ENCODE results near the gene C1orf94. TPM values are rescaled to one million over a fixed set of nuclear protein-coding genes. Genes with fewer than 3 reads are reported as not detected.
"Not testable (repeated sequence)": the region's sequence is repeated elsewhere in the genome, so short reads cannot be mapped to it uniquely, and the experiment has no call there.

C1orf94 gene
- polyA plus RNA-seq, 12 donors = 0.08 to 0.84 (median 0.23) TPM; not detected in 8

DNA sequence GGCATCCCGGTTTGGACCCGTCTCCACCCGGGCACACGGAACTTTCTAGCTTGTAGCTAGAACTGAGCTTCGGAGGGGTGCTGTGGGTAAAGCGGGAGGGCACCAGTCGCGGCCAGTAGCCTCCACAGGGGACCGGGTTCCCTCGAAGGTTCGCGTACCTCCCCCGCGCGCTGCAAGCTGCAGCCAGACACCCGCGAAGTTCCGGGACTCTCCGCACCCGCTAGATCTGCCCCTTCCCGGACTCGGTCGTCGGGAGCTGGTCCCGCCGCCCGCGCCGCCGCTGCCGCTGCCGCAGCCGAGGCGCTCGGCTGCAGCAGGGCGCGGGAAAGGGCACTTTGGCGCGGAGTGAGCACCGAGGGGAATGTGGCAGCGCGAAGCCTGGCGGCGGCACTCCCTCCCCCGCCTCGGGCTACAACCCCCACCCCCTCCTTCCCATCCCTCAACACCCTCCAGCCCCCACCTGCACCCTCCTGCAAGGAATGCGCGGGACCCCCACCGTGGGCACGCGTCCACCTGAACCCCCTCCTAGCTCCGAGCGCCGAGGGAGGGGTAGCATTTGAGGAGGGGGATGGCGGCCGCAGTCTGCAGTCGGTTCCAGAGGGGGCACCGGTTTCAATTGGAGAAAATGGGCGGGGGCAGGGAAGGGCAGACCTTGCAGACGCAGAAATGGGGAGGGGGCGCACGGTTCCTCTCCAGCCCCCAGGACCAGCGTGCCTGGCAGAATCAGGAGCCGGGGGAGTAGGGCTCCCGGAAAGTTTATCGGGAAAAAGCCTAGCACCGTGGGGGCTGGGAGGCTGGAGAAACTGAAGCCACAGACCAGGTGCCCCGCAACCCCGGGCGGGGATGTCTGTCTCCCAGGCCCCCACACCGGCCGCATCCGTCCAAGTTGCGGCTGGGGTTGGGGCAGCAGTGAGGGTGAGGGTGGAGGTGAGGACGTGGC is 12.6 kb upstream of the C1orf94 start:
- DNase-seq = no peak

DNA sequence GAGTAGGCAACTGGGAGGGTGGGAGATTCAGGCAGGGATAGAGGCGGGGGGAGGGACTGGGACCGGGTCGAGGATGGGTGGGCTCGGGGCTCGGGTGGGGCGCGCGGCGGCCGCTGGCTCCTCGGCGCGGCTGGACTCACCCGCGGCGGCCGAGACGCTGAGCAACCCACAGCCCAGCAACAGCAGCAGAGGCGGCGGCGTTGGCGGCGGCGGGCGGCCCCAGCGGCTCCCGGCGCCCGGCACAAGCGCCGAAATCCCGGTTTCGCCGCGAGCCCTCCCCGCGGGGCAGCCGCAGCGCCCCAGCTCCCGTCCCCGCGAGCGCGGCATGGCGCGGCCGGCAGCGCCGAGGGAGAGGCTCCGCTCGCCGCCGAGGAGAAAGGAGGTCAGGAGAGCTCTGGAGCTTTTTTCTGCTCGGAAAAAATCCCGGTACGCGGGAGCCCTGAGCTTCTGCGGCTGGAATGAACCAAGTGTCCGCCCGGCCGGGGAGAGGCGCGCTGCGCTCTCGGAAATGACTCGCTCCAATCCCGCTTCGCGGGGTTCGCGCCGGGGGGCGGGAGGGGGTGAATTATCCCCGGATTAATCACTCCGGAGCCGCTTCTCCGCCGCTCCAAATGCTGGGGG is 11.8 kb upstream of the C1orf94 start, which contains the start of gene CSMD2:
CSMD2 (minus strand) TSS at position 460 of the 621 bp plus-strand sequence; CDS start at position 327, 133 bp downstream.
- DNase-seq = no peak

DNA sequence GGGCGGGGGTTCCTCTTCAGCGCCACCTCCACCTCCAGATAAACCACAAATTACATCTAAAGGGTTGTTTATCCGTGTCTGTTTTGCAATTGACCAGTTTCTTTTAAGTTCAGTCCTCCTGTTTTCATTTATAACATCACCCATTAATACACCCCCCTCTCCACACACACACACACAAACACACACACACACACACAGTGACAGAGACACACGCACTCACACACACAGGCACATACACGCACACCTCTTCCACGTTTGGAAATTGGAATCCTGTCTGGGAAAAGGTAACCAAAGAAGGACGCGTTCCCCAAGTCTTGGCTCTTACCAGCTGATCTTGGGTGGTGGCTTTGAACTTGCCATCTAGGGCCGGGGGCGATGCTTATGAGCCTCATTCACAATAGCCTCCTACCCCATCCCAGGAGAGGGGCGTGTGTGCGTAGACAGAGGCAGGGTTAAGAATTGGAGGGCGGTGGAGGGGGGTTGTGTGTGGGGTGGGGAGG is 11.2 kb upstream of the C1orf94 start:
- no peak for DNase-seq

DNA sequence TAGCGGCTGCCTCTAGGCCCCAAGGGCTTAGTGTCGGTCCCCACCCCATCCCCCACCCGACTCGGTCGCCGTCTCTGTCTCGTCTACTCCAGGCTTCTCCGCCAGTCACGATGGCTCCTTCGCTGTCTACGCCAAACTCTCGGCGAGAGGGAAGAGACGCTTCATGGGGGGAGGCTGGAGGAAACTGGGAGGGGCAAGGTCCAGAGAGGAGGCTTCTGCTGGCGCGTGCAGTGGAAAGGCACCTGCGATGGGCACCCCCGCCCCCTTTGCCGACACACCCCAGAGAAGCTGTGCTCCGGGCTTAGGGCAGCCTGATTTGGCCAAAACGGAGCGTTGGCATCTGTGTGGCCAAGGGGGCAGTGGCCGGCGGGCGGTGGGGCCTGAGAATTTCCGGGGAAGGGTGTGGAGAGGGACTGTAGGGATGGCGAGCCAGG is 10.5 kb upstream of the C1orf94 start:
- no peak for DNase-seq

DNA sequence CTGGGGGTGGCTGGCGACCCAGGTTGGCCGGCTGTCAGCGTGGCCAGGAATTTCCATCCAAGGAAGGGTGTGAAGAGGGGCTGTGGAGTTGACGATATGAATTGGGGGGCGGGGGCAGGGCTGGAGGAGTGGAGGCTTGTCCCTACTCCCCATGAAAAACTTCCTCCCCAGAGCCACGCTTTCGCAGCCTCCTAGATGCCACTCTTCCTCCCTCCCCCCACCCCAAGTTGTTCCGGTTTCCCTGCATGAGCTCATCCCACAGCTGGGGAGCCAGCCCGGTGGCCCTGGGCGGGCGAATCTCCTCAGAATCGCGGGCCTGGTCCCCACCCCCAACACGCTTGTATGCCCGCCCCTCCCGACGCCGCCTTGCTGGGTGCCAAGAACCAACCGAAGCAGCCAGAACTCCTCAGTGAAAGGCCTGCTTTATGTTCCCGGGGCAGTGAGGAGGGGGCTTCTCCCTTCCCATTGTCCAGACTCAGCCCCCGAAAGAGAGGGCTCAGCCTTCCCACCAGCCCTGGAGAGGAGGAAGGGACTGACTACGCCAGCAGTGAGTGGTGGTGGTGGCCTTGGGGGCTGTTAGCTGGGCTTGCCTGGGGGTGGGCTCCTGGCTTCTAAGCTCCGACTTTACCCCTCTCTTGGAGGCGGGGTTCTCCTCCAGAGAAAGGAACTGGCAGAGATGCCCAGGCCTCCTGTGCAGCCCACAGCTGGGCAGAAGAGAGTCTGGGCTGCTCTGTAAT is 9.9 kb upstream of the C1orf94 start:
- no peak for DNase-seq

DNA sequence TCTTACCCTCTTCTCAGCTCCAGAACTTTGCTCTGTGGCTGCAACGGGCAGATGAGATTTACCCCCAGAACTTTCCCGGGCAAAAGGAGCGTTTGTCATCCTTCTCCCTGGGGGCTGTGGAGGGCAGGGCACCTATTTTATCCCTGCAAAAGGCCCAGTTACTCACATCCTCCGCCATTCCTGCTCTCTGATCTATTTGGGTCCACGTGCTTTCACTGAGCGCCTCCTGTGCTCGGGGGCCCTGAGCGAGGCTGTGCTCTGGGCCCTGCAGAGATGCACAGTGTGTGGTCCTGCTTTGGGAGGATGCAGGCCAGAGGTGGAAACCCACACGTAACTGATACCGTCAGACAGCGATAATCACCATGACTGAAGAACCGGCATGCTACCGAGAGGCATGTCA is 9.3 kb upstream of the C1orf94 start:
- DNase-seq = no peak

DNA sequence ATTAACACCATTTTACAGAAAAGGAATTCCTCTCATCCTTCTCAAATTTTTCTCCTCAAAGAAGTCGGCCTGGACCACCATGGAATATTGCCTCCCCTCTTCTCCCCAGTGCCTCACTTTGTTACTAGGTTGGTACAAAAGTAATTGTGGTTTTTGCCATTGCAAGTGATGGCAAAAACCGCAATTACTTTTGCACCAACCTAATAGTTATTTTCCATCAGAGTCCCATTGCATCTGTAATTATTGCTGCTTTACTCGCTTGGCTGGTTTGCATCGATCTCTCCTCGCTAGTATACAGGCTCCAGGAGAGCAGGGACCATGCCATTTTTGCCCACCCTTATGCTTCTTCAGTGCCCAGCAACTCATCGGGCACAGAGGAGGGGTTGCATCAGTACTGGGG is 963 bp upstream of the C1orf94 start:
- no peak for DNase-seq

DNA sequence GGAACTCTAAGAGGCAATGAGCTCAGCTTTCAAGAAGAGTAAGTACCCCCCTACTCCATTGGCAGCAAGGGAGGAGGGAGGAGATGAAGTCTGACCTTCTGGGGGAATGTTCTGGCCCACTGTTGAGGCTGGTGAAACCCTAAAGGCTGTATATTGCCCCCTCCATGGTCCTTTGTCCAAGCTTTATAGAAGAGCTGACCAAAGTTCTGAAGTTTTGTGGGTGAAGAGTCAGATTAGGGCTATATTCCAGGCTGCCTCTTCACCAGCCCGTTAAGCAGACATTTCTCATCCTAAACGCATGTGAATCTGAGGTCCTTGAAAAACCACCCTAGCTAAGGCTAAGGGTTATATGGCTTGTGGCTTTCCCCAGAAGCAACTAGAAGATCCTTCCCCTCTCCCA is 1.4 kb downstream of the C1orf94 start:
- no peak for DNase-seq

DNA sequence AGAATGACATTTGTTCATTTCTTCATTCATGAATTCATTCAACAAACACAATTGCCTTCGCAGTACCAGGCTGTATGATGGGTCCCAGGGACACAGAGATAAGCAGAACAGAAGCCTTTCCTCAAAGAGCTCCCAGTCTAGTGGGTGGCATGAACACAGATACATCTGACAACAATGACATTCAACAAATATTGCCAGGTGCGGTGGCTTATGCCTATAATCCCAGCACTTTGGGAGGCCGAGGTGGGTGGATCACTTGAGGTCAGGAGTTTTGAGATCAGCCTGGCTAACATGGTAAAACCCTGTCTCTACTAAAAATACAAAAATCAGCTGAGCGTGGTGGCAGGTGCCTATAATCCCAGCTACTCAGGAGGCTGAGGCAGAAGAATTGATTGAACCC is 6.7 kb downstream of the C1orf94 start:
- not testable (repeated sequence) for DNase-seq

DNA sequence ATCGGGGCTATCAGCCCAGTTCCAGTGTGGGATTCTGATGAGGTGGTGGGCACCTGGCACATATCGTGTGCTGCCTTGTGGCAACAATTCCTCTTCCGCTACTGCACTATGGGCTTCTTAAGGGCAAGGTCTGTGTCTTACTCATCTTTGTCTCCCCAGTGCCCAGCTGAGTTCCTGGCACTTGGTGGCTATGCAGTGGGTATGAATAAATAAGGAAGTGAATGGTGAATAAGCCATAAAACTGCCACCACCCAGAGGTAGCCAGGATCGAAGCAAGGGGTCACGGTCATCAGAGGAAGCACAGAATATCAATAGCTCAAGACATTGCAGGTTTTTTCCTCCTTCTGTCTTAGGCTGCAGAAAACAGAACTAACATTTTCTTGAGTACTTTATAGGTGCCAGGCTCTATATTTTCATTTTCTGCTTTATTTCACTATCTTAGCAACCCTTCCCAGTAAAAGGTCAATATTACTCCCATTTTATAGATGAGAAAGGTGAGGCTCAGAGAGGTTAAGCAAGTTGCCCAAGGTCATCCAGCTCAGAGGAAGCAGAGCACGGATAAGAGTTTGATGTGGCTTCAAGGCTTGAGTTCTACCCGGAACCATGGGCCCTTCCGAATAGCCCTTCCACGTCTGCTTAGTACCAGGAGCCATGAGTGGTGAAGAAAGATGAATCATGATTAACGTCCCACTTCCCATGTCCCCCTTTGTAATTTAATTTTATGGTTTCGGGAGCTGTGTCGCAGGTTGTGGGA is 10.2 kb downstream of the C1orf94 start:
- DNase-seq = no peak

DNA sequence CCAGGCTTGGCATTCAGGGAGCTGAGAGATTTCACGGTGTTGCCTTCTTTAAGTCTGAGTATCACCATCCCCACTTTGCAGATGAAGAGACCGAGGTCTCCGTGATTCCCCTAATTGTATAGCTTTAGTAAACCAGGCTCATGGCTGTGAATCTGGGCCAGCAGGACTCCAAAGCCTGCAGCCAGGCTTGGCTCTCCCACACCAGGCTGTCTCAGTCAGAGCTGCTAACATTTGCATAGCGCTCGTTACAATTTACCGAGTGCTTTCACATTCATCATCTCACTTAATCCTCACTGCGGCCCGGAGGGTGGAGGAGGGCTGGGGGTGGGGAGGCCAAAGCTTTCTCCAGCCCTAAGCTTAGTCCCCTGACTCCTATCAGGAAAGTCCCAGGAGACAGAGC is 11.7 kb downstream of the C1orf94 start:
- DNase-seq = no peak

DNA sequence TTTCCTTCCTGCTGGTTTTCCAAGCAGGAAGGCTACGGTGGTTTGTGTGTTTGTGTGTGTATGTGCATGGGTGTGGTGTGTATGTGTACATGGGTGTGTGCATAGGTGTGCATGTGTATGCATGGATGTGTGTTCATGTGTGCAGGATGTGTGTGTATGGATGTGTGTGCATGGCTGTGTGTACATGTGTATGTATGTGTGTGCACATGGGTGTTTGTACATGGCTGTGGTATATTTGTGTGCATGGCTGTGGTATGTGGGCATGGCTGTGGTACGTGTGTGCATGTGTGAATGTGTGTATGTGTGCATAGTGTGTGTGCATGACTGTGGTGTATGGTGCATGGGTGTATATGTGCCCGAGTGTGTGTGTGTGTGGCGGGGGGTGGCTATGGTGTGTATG is 12.3 kb downstream of the C1orf94 start:
- no peak for DNase-seq

DNA sequence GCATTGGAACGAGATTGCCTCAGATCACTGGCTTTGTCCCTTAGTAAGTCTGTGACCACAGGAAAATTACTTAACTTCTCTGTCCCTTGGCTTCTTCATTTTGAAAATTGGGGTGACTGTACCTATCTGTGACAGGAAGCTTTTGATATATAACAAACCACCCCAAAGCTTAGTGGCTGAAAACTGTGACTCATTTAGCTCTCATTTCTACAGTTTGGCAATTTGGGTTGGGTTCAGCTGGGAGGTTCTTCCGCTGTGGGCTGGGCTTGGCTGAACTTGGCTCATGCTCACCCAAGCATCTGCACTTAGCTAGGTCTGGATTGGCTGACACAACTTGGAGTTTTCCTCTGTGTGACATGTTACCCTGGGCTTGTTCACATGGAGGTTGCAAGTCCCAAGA is 14.0 kb downstream of the C1orf94 start:
- DNase-seq = no peak

DNA sequence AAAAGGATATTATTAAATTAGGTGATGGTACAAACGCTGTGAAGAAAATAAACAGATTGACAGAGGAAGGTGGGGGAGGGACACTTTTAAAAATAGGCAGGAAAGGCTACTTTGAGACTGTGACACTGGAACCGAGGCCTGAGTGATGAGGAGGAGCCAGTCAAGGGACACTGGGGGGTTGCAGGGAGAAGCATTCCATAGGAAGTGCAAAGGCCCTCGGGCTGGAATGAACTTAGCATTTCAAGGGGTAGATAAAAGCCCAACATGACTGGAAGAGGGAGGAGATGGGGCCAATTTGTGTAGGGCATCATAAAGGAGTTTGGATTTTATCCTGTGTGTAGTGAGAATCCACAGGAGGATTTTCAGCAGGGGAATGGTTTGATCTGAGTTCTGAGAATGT is 15.9 kb downstream of the C1orf94 start:
- no peak for DNase-seq

DNA sequence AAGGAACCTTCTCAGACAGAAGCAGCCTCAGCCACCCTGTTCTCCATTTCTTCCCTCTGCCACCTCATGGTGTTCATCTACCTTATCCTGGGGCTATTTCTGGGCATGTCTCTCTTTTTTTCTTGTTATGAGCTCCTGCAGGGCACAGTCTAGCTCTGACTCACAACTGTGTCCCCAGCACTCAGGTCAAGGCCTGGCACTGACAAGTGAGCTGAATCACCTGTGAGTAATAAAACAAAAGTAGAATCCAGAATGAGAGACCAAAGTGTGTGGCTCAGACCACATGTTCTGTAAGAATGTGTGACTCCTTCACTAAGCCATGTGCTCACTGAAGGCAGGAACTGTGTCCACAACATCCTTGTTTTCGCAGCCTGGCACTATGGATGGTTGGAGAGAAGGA is 23.2 kb downstream of the C1orf94 start:
- DNase-seq = no peak

DNA sequence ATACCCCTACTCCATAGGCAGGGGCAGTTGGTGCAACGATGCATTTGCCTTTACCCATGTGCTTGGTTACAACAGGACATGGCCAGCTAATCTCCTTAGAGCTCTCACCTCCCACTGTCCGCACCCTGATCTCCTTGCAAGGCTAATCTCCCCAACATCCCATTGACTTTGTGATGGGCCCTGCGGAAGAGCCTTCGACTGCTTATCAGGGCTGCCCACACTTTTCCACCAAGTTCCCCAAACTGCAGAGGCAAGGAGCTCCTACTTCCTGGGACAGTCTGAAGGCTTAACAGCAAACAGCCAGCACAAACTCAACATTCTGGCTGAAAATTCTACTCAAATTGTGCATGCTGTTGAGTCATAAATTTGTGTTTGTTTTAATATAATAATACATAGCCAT is 36.0 kb downstream of the C1orf94 start:
- no peak for DNase-seq

DNA sequence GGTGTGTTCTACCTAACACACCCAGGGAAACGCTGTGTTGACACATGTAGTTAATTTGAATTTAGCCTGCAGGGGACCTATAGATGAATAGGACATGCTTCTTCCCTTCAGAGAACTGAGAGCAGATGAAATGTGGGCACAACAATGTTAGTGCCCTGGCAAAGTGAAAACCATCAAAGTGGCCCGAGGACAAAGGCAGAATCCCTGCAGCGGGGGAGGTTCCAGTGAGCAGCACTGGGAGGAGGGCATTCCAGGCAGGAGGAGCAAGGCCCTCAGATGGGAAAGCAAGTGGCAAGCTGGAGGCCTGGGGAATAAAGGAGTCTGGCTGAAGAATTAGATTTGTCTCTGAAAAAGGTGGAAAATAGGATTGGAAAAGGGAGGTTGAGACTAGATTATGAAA is 37.2 kb downstream of the C1orf94 start:
- DNase-seq = no peak

DNA sequence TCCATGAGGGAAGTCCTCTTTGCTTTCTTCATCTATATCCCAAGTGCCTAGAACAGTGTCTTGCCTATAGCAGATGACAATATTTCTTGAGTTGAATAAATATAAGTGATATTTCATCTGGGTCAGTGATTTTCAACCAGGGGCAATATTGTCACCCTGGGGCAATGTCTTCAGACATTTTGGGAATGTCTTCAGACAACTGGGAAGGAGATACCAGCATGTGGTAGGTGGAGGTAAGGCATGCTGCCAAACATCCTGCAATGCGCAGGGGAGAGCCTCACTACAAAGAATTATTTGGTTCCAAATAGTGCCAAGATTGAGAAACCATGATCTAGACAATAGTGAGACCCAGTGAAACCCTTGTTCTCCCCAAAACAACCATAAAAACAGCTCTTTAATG is 54.7 kb downstream of the C1orf94 start:
- DNase-seq = no peak

DNA sequence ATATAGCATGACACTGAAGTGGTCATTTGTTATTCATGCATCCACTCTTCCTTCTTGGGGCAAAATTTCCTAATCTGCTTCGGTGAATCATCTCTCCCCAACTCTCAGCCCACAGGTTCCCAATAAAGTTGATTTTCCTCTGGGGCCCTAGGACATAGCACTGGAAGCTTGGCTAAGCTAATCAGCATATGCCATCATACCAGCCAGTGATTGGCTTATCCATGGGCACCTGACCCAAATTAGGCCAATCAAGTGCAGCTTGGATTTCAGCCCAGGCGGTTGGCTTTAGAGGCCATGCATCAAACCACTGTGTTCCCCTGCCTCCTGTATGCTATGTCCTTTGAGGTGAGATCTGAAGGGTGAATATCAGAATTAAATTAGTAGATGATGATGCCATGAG is 58.9 kb downstream of the C1orf94 start:
- DNase-seq = no peak

DNA sequence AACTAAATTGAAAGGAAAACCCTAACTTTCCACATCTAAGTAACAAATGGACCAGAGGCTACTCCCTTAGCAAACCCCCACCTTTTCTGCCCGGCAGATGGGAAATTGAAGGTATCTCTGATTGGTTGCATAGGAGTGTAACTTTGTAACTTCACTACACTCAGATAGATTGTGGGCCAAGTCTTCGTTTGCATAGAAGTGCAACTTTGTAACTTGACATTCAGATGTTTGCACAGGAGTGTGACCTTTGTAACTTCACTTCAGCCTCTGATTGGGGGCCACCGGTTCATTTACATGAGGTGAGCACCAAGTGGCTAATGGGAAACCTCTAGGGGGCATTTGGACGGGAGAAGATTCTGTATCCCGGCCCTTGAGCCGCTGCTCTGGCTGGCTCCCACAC is 59.4 kb downstream of the C1orf94 start:
- DNase-seq = no peak

DNA sequence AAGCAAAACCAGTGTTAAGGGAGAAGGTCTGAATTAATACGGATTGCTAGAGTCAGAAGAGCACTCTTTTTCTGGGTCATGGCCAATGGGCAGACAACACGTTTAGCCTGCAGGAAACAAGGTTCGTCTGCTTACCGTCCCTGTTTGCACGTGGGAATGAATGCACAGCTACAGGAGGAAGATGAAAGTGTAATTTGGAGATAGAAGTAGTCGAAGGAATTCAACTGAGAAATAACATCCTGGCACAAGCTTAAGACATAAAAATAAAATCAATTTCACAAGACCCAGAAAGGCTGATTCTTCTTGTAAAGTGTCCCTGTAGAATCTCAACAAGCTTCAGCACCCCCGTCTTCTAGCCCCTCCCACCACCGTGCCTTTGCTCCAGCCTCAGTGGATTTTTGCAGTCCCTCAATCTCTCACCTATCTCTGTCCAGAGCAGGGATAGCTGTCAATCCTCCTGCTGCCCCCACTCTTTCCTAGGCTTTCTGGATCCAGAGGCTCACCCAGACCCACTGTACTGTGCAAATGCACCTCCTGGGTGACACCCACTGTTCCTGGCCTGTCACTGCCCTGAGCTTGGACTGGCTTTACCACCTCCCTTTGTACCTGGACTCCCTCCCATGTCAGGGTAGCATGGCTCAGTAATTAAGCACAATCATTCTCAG is 60.6 kb downstream of the C1orf94 start:
- no peak for DNase-seq

Measured in muscle of arm (tissue), 12 donors.